ENCODE measurements around the gene ZCCHC7.
"Not testable (repeated sequence)": the region's sequence is repeated elsewhere in the genome, so short reads cannot be mapped to it uniquely, and the experiment has no call there.

ZCCHC7 gene

GRCh38 chr9:37259951-37260350 lies 139.6 kb downstream of the ZCCHC7 start:
- DNase-seq, result no peak

GRCh38 chr9:37262410-37262809 lies 142.0 kb downstream of the ZCCHC7 start:
- DNase-seq, result no peak

GRCh38 chr9:37264539-37264938 lies 144.2 kb downstream of the ZCCHC7 start:
- no peak for DNase-seq

GRCh38 chr9:37266630-37267029 lies 146.3 kb downstream of the ZCCHC7 start:
- DNase-seq, result no peak

- no peak for DNase-seq
These were observed 148.8 kb downstream of the ZCCHC7 start for GRCh38 chr9:37269221-37269620.

GRCh38 chr9:37271679-37272078 lies 151.3 kb downstream of the ZCCHC7 start:
- DNase-seq, result no peak

- no peak for DNase-seq
These were observed 153.2 kb downstream of the ZCCHC7 start for GRCh38 chr9:37273595-37273994.

GRCh38 chr9:37281541-37281940 lies 161.2 kb downstream of the ZCCHC7 start:
- DNase-seq, result no peak

- DNase-seq, result no peak
These were observed 163.5 kb downstream of the ZCCHC7 start for GRCh38 chr9:37283730-37284325.

- DNase-seq, result no peak
These were observed 164.3 kb downstream of the ZCCHC7 start for GRCh38 chr9:37284636-37285035.

GRCh38 chr9:37286530-37287175 lies 166.3 kb downstream of the ZCCHC7 start:
- no peak for DNase-seq

GRCh38 chr9:37287317-37287716 lies 166.9 kb downstream of the ZCCHC7 start:
- no peak for DNase-seq

- DNase-seq, result no peak
These were observed 169.3 kb downstream of the ZCCHC7 start for GRCh38 chr9:37289631-37290030.

GRCh38 chr9:37290366-37290939 lies 170.1 kb downstream of the ZCCHC7 start:
- DNase-seq, result no peak

- peak; percentile 17 for DNase-seq
These were observed 170.6 kb downstream of the ZCCHC7 start for GRCh38 chr9:37290940-37291485.

GRCh38 chr9:37291612-37292238 lies 171.4 kb downstream of the ZCCHC7 start:
- DNase-seq, result not testable (repeated sequence)

GRCh38 chr9:37292896-37293295 lies 172.5 kb downstream of the ZCCHC7 start:
- no peak for DNase-seq

GRCh38 chr9:37293664-37294524 lies 173.5 kb downstream of the ZCCHC7 start:
- no peak for DNase-seq

GRCh38 chr9:37295178-37295577 lies 174.8 kb downstream of the ZCCHC7 start:
- DNase-seq, result no peak

GRCh38 chr9:37295796-37296195 lies 175.4 kb downstream of the ZCCHC7 start:
- no peak for DNase-seq

- DNase-seq, result no peak
These were observed 177.2 kb downstream of the ZCCHC7 start for GRCh38 chr9:37297592-37297991.

GRCh38 chr9:37300620-37301019 lies 180.2 kb downstream of the ZCCHC7 start:
- DNase-seq, result no peak
